Hepatocyte (in vitro differentiated cells): ENCODE results near the gene TFG. TPM values are rescaled to one million over a fixed set of nuclear protein-coding genes. Genes with fewer than 3 reads are reported as not detected.

Source experiments
- DNase-seq: peaks from one replicate; pipeline ENCODE4 v3.0.0-alpha.2; 2016; ENCODE audit warnings: low spot score
- H2AFZ ChIP-seq: fragments of 200-600 bp; sonication (generic); 2 replicates; pipeline ENCODE4 v1.6.0; 2016; ENCODE audit warnings: antibody characterized with exemption, mild to moderate bottlenecking
- H3K27ac ChIP-seq: fragments of 200-600 bp; sonication (generic); 2 replicates; pipeline ENCODE4 v1.5.1; 2016; ENCODE audit warnings: mild to moderate bottlenecking
- H3K27me3 ChIP-seq: fragments of 200-600 bp; sonication (generic); 2 replicates; pipeline ENCODE4 v1.6.1; 2016
- H3K36me3 ChIP-seq: fragments of 200-600 bp; sonication (generic); replicated peaks from 2 replicates; pipeline ENCODE4 v1.5.1; 2016; ENCODE audit warnings: low read depth; ENCODE audit not compliant: insufficient read depth
- H3K4me1 ChIP-seq: fragments of 200-600 bp; sonication (generic); 2 replicates; pipeline ENCODE4 v1.5.1; 2016; ENCODE audit warnings: mild to moderate bottlenecking, moderate library complexity; ENCODE audit not compliant: insufficient read depth
- H3K4me2 ChIP-seq: fragments of 200-600 bp; sonication (generic); 2 replicates; pipeline ENCODE4 v1.6.0; 2016
- H3K4me3 ChIP-seq: fragments of 200-600 bp; sonication (generic); 2 replicates; pipeline ENCODE4 v1.5.1; 2016; ENCODE audit warnings: mild to moderate bottlenecking
- H3K79me2 ChIP-seq: fragments of 200-600 bp; sonication (generic); 2 replicates; pipeline ENCODE4 v1.6.0; 2017; ENCODE audit warnings: mild to moderate bottlenecking
- H3K9me2 ChIP-seq: fragments of 200-600 bp; sonication (generic); replicated peaks from 2 replicates; pipeline ENCODE4 v1.6.0; 2017; ENCODE audit warnings: mild to moderate bottlenecking; ENCODE audit not compliant: insufficient read depth
- H3K9me3 ChIP-seq: fragments of 200-600 bp; sonication (generic); 2 replicates; pipeline ENCODE4 v1.5.1; 2016; ENCODE audit warnings: low read depth, mild to moderate bottlenecking
- H4K20me1 ChIP-seq: fragments of 200-600 bp; sonication (generic); 2 replicates; pipeline ENCODE4 v1.6.0; 2016; ENCODE audit warnings: mild to moderate bottlenecking; ENCODE audit not compliant: insufficient read depth, poor library complexity, severe bottlenecking
- EZH2 ChIP-seq: fragments of 200-600 bp; sonication (generic); IDR thresholded peaks from 2 replicates; pipeline ENCODE4 v1.6.1; 2016; ENCODE audit warnings: antibody characterized with exemption, mild to moderate bottlenecking, borderline replicate concordance
- EZH2phosphoT487 ChIP-seq: fragments of 200-600 bp; sonication (generic); IDR thresholded peaks from one replicate; pipeline ENCODE4 v1.6.1; 2018; ENCODE audit warnings: antibody characterized with exemption, mild to moderate bottlenecking, low read depth, moderate library complexity; ENCODE audit not compliant: unreplicated experiment, severe bottlenecking
- WGBS: methylation state at CpG from one replicate; pipeline ENCODE4 v1.1.6; 2016; ENCODE audit warnings: low lambda C conversion rate; ENCODE audit errors: missing lambda C conversion rate; 5-methylcytosine and 5-hydroxymethylcytosine counted together
- polyA plus RNA-seq: library from polyadenylated mRNA; unstranded; fragments of >200 nt; fragmentation: Nextera tagmentation; extraction: Ambion mirVana; gene quantifications from 2 replicates; pipeline ENCODE4 v1.2.1, GENCODE V29; 2016
- total RNA-seq: library from RNA; depleted of rRNA; stranded (reverse); fragments of >200 nt; gene quantifications from 2 replicates; pipeline ENCODE4 v1.2.3, GENCODE V29; 2014
- TF ChIP-seq, protein P1 (sequence below): fragments of 200-600 bp; sonication (generic); IDR thresholded peaks from 2 replicates; pipeline ENCODE4 v1.5.1; 2016; ENCODE audit warnings: antibody characterized with exemption, mild to moderate bottlenecking; ENCODE audit not compliant: poor library complexity

Gene TFG
- total and polyA plus RNA-seq, 2 experiments from 2014 or later: 150 to 228 TPM

GRCh38 chr3:100725935-100726513, 16.7 kb downstream of the TFG start:
- no peaks in the 10 kb centered on the region for H3K9me3 ChIP-seq
- TF ChIP-seq, protein P1, sequence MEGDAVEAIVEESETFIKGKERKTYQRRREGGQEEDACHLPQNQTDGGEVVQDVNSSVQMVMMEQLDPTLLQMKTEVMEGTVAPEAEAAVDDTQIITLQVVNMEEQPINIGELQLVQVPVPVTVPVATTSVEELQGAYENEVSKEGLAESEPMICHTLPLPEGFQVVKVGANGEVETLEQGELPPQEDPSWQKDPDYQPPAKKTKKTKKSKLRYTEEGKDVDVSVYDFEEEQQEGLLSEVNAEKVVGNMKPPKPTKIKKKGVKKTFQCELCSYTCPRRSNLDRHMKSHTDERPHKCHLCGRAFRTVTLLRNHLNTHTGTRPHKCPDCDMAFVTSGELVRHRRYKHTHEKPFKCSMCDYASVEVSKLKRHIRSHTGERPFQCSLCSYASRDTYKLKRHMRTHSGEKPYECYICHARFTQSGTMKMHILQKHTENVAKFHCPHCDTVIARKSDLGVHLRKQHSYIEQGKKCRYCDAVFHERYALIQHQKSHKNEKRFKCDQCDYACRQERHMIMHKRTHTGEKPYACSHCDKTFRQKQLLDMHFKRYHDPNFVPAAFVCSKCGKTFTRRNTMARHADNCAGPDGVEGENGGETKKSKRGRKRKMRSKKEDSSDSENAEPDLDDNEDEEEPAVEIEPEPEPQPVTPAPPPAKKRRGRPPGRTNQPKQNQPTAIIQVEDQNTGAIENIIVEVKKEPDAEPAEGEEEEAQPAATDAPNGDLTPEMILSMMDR: no peak
- TF ChIP-seq EZH2 (no peak), EZH2phosphoT487 (no peak)
- WGBS: 92% methylated on average over 3 of the region's 3 CpGs
- peak; percentile 26 for DNase-seq
- H3K4me1 ChIP-seq: no peaks in the 10 kb centered on the region
- H2AFZ ChIP-seq: no peak overlapping the region
- no peaks in the 10 kb centered on the region for H3K27me3 ChIP-seq
- H4K20me1 ChIP-seq: peaks cover 39% of the 10 kb centered on the region
- H3K36me3 ChIP-seq: peaks cover 7% of the 10 kb centered on the region
- no peaks in the 10 kb centered on the region for H3K9me2 ChIP-seq
- H3K4me3 ChIP-seq: no peak overlapping the region
- peaks cover 87% of the 10 kb centered on the region for H3K79me2 ChIP-seq
- H3K27ac ChIP-seq: no peak overlapping the region
- H3K4me2 ChIP-seq: no peak overlapping the region

DNA sequence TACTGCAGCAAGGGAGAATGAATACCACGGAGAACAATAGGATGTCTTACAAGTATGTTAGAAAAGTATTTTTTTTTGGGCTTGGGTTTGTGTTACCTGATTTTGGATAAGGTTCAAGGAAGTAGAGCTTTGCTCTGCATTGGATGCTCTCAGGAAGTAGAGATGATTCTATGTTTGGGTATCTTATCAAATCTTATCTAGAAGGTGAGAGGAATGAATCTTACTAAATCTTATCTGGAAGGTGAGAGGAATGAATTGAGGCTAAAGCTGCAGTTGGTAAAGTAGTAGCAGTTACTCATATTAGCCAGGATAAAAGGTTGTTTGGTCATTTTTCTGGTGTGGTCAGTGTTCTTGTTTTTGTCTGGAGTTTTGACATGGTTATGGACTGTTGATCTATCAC, 17.4 kb downstream of the TFG start:
- Histone ChIP-seq H3K79me2 (peaks cover 87% of the 10 kb centered on the region), H3K27ac (no peak overlapping the region), H3K4me2 (no peak overlapping the region), H3K27me3 (no peaks in the 10 kb centered on the region), H3K4me1 (no peaks in the 10 kb centered on the region), H3K9me2 (no peaks in the 10 kb centered on the region), H3K9me3 (no peaks in the 10 kb centered on the region), H3K4me3 (no peak overlapping the region), H2AFZ (no peak overlapping the region), H4K20me1 (peaks cover 36% of the 10 kb centered on the region), H3K36me3 (peaks cover 7% of the 10 kb centered on the region)
- no peak for DNase-seq
- WGBS: 81% methylated on average over 1 of the region's 1 CpG
- TF ChIP-seq EZH2phosphoT487 (no peak), EZH2 (no peak)
- TF ChIP-seq, protein P1: no peak

DNA sequence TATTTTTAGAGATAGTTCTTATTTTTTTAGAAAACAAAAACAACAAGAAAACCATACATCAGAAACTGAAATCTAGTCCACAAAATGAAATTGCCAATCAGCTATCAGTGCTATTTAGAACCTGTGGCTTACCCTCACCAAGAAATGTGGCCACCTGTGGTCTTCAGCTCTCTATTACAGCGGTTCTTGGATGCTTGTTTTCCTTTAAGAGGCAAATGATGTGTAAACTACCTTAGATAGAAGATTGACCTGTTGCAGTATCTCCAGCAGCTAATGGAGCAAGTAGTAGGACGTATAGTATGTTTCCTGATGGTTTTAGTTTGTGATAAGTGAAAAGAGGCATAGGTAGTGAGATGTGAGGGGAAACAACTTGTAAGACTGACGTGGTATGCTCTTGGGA, 21.2 kb downstream of the TFG start:
- no peak overlapping the region for H3K4me2 ChIP-seq
- H3K36me3 ChIP-seq: peaks cover 7% of the 10 kb centered on the region
- no peaks in the 10 kb centered on the region for H3K9me2 ChIP-seq
- H4K20me1 ChIP-seq: peaks cover 55% of the 10 kb centered on the region
- H3K27me3 ChIP-seq: no peaks in the 10 kb centered on the region
- H3K4me1 ChIP-seq: no peaks in the 10 kb centered on the region
- TF ChIP-seq, protein P1: no peak
- TF ChIP-seq EZH2 (no peak), EZH2phosphoT487 (no peak)
- peaks cover 90% of the 10 kb centered on the region for H3K79me2 ChIP-seq
- H3K4me3 ChIP-seq: no peak overlapping the region
- no peak overlapping the region for H3K27ac ChIP-seq
- 83% methylated on average over 3 of the region's 3 CpGs for WGBS
- DNase-seq: no peak
- H3K9me3 ChIP-seq: no peaks in the 10 kb centered on the region
- H2AFZ ChIP-seq: no peak overlapping the region

GRCh38 chr3:100732435-100732834, 23.1 kb downstream of the TFG start:
- no peak for TF ChIP-seq EZH2
- TF ChIP-seq EZH2phosphoT487: no peak
- TF ChIP-seq, protein P1: no peak
- H3K9me3 ChIP-seq: no peaks in the 10 kb centered on the region
- H3K27me3 ChIP-seq: no peaks in the 10 kb centered on the region
- no peak for DNase-seq
- no peak overlapping the region for H3K27ac ChIP-seq
- H3K9me2 ChIP-seq: no peaks in the 10 kb centered on the region
- no peak overlapping the region for H3K4me2 ChIP-seq
- no peaks in the 10 kb centered on the region for H3K4me1 ChIP-seq
- H3K79me2 ChIP-seq: peaks cover 87% of the 10 kb centered on the region
- no peak overlapping the region for H3K4me3 ChIP-seq
- 76% methylated on average over 3 of the region's 3 CpGs for WGBS
- H3K36me3 ChIP-seq: peaks cover 7% of the 10 kb centered on the region
- H2AFZ ChIP-seq: no peak overlapping the region
- H4K20me1 ChIP-seq: peaks cover 50% of the 10 kb centered on the region
